Measurements from ENCODE around the gene ZNF202.

ZNF202 gene

DNA sequence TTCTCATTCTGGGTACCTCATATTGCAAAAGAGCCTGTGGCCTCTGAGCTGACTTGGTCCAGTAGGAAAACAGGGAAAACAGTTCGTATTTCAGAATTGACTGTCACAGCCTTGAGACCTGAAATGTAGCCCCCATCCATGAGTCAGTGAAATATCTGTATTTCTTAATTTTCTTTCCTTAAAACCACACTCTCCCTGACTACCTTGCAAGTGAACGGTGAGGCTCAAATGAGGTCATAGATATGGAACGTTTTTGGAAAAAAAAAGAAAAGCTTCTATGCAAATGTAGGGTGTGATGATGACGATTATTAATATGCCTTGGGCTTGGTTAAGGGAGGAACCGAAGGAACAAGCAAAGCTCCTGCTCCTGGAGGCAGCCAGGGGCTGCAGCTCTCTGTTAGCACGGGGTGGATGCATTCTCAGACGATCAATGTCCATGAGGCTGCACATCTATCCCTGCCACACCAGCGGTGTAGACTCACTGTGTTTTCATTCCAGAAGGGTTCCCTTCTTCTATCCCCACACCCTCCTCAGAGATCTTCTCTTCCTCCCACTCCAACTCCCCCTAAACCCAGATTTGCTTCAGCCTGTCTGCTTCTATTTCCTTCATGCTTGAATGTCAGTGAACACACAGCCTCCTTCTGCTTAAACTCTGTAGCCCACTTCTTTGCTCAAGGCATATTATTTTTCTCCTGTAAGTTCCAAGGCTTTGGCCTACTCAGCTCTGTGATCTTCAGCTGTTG is 57.9 kb downstream of the ZNF202 start:
- no peak for DNase-seq (ENCODE audit: low spot score)

DNA sequence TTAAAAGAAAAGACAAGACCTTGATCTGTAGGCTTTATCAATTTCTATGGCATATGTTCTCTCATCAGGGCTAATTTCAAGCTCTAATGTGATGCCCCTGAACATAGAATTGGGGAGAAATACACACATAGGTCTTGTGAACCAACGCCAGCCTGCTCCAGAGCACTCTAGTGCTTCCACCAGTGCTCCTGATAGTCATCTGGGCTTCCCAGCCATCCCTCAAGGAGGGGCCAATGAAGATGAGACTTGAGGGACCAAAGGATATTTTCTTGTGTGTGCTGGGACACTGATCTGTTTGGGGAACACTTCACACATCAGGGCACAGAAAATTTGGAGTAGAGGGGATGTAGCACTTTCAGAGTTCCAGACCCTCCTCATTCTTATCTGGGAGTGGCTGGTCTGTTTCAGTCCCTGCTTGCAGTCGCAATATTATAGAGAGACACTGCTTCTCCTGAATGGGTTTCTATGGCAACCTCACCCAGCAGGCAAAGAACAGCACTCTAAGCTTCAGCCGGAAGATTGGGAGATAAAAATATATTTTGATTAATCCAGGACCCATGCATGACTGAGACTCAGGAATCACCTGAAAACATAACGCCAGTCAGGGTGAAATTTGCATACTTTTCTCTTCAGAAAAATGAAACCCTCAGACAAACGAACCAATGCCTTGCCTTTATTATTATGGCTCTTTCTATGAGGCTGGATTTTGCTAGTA is 58.6 kb downstream of the ZNF202 start:
- DNase-seq (ENCODE audit: low spot score) = no peak

DNA sequence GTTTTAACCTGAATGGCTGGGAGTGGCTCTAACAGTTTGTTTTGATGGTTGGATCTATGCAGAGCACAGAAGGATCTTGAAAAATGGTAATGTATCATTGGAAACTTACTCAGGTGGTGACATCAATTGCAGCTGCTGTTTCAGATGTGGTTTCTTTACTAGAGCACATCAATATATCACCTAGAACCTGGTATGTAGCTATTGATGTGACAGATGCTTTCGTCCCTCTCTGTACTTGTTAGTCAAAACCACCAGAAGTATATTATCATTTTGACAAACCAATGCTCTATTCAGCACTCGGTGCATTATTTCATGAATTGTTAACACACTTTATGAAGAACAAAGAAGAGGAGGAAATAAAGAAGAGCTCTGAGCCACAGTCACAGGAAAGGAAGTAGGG is 60.4 kb downstream of the ZNF202 start:
- DNase-seq (ENCODE audit: low spot score) = no peak

DNA sequence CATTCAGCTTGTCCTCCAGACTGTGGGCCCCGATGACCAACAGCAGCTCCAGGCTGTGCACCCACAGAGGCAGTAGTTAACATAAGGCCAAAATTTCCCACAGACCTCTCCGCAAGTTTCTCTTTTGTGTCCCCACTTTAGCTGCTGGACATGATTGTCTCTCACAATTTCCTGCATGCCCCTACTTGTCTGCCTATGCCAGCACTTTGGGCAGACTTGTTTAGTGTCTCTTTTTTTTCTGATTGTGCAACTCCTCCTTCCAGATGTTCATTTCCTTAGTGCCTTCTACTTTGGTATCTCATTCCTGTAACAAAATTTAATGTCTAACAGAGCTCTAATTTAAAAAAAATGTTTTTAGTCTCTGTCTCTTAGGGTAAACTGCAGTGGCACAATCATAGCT is 63.2 kb downstream of the ZNF202 start:
- DNase-seq (ENCODE audit: low spot score) = no peak

DNA sequence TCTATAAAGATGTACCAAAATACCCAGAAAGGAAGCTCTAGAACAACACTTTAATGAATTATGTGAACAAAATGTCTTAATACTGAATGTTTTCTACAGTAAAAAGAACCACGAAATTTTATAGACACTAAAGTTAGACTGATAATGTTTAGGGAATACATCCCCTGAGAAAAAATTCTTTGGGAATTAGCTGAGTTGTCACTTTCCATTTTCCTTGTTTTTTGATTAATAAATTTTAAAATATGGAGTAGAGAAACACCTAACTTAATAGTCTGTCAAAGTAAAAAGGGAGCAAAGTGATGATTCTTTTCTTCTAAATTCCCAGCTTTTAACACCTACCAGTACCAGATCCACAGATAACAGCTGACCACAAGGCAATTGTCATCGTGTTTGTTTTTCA is 64.0 kb downstream of the ZNF202 start:
- no peak for DNase-seq (ENCODE audit: low spot score)

DNA sequence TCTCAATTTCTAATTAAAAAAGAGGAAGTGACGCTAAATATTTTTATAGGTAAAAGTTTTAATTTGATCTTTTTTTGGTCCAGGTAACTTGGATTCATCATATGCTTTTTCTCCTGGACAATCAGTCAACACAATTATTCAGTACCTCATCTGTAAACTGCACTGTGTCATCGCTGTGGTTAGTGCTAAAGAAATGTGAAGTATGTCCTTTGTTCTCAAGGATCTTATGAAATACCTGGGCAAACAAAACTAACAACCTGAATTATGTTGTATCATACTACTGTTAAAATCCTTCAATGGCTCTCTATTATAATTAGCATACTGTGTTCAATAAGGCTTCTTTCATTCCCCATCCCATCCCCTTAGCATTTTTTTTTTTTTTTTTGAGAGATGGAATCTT is 67.2 kb downstream of the ZNF202 start:
- DNase-seq (ENCODE audit: low spot score) = no peak

Measured in AG20443 (cell line).